ENCODE results near the gene FSTL3. TPM values are rescaled to one million over a fixed set of nuclear protein-coding genes. Genes with fewer than 3 reads are reported as not detected.

Gene FSTL3
- total RNA-seq, 1 experiment from 2014 or later, result 40.9 TPM

DNA sequence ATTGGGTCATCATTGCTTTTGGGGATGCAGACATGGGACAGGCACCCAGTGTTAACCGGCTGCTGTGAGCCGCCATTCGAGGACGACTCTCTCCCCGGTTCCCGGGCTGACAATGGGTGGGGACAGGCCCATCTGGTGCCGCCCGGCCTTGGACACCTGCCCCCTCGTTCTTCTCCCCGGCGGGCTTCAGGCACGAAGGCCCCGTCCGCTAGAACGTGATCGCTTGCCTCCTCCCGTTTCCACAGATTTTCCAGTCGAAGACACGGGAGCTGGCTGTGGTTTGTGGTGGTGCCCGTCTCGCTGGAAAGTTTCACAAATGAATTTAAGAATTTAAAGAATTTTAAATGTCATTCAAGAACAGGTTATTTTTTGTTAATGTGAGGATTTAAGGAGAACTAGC lies 34.6 kb downstream of the FSTL3 start:
- ChIA-PET POLR2A (ENCODE audit: unreplicated experiment) (interaction anchor here (0.8 kb wide), 1 partner anchor 79 kb away, joined by 6 read pairs; no protein-coding TSS in a partner anchor), CTCF (no interaction called here)

DNA sequence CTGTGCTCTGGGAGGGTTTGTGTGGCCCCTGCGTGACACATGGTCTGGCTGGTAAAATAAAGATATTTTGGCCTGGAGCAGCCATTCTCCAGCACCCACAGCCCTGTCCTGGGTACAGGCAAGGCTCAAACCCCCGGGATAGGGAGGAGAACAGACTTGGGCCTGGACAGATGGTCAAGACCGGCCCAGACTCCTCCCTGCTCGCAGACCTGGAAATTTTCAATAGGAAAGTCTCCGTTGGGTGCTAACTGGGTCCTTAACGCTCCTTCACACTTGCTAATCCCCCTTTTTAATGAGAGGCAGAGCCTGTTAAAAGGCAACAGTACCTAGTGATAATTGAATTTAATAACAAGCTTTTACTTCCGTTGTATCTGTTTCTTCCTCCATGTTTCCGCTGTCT lies 35.1 kb downstream of the FSTL3 start:
- no peak overlapping the region for H3K4me2 ChIP-seq
- H2AFZ ChIP-seq, result no peak overlapping the region
- no peak overlapping the region for H3K4me3 ChIP-seq
- ChIA-PET CTCF (no interaction called here), POLR2A (ENCODE audit: unreplicated experiment) (interaction anchor here (0.8 kb wide), 1 partner anchor 79 kb away, joined by 6 read pairs; no protein-coding TSS in a partner anchor)
- no peak overlapping the region for H3K27ac ChIP-seq
- TF ChIP-seq EZH2 (IDR thresholded peaks at IDR 0.05; ENCODE audit: low read depth), result no peak
- TF ChIP-seq, protein P1, sequence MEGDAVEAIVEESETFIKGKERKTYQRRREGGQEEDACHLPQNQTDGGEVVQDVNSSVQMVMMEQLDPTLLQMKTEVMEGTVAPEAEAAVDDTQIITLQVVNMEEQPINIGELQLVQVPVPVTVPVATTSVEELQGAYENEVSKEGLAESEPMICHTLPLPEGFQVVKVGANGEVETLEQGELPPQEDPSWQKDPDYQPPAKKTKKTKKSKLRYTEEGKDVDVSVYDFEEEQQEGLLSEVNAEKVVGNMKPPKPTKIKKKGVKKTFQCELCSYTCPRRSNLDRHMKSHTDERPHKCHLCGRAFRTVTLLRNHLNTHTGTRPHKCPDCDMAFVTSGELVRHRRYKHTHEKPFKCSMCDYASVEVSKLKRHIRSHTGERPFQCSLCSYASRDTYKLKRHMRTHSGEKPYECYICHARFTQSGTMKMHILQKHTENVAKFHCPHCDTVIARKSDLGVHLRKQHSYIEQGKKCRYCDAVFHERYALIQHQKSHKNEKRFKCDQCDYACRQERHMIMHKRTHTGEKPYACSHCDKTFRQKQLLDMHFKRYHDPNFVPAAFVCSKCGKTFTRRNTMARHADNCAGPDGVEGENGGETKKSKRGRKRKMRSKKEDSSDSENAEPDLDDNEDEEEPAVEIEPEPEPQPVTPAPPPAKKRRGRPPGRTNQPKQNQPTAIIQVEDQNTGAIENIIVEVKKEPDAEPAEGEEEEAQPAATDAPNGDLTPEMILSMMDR (conservative IDR thresholded peaks at IDR 0.05), result no peak
- intact Hi-C loops (cut with micrococcal nuclease; ENCODE audit: unreplicated experiment), result no loop called here
- no peaks in the 10 kb centered on the region for H3K79me2 ChIP-seq (ENCODE audit: low read depth)
- H3F3A ChIP-seq (ENCODE audit: insufficient read depth, low read depth), result peaks cover 23% of the 10 kb centered on the region
- H3K27me3 ChIP-seq (ENCODE audit: insufficient read depth, low read depth), result peaks cover 12% of the 10 kb centered on the region; the same call in 1 of the 2 replicates
- BruUV-seq (replicated peaks), result no TSS peak
- no peak for DNase-seq
- no peaks in the 10 kb centered on the region for H4K20me1 ChIP-seq (ENCODE audit: insufficient read depth)
- H3K4me1 ChIP-seq (replicated peaks; ENCODE audit: insufficient read depth), result no peaks in the 10 kb centered on the region
- H3K9me2 ChIP-seq (ENCODE audit: insufficient read depth), result no peaks in the 10 kb centered on the region
- H3K36me3 ChIP-seq (ENCODE audit: low read depth), result no peaks in the 10 kb centered on the region
- H3K9me3 ChIP-seq (ENCODE audit: insufficient read depth, low read depth), result no peaks in the 10 kb centered on the region

More for the DNA sequence above, 34.6 kb downstream of the FSTL3 start:
- no TSS peak for BruUV-seq (replicated peaks)
- H3K9me3 ChIP-seq (ENCODE audit: insufficient read depth, low read depth), result no peaks in the 10 kb centered on the region
- no peaks in the 10 kb centered on the region for H3K79me2 ChIP-seq (ENCODE audit: low read depth)
- DNase-seq, result no peak
- no peak overlapping the region for H3K27ac ChIP-seq
- no peaks in the 10 kb centered on the region for H3K36me3 ChIP-seq (ENCODE audit: low read depth)
- H3K9me2 ChIP-seq (ENCODE audit: insufficient read depth), result no peaks in the 10 kb centered on the region
- no peak overlapping the region for H3K4me3 ChIP-seq
- no peaks in the 10 kb centered on the region for H3K4me1 ChIP-seq (replicated peaks; ENCODE audit: insufficient read depth)
- intact Hi-C loops (cut with micrococcal nuclease; ENCODE audit: unreplicated experiment), result no loop called here
- H3F3A ChIP-seq (ENCODE audit: insufficient read depth, low read depth), result peaks cover 23% of the 10 kb centered on the region
- H3K27me3 ChIP-seq (ENCODE audit: insufficient read depth, low read depth), result peaks cover 12% of the 10 kb centered on the region; the same call in 1 of the 2 replicates
- H3K4me2 ChIP-seq, result no peak overlapping the region
- TF ChIP-seq, protein P1 (conservative IDR thresholded peaks at IDR 0.05), result no peak
- no peak overlapping the region for H2AFZ ChIP-seq
- H4K20me1 ChIP-seq (ENCODE audit: insufficient read depth), result no peaks in the 10 kb centered on the region

DNA sequence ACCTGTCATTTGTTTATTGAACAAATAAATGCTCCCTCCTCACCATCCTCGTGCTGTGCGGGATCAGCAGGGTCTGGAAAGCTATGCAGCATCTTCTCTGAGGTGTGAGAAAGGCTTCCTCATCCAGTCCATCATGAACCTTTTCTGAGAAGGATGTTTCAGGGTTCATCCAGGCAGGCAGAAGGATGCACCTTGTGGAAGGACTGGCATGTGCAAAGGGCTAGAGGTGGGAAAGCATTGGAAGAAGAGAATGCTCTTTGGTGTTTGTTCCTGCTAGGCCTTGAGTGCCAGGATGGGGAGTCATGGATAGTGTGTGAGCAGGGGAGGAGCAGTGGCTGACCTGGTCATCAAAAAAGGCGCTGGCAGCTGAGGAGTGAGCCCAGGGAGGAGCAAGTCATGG lies 39.2 kb downstream of the FSTL3 start:
- Histone ChIP-seq H3K4me3 (no peak overlapping the region), H2AFZ (no peak overlapping the region), H3K4me2 (no peak overlapping the region), H3F3A (ENCODE audit: insufficient read depth, low read depth) (peaks cover 9% of the 10 kb centered on the region; the same call in 1 of the 2 replicates), H3K27me3 (ENCODE audit: insufficient read depth, low read depth) (peaks cover 12% of the 10 kb centered on the region; the same call in 1 of the 2 replicates), H4K20me1 (ENCODE audit: insufficient read depth) (no peaks in the 10 kb centered on the region), H3K79me2 (ENCODE audit: low read depth) (no peaks in the 10 kb centered on the region), H3K27ac (no peak overlapping the region), H3K4me1 (replicated peaks; ENCODE audit: insufficient read depth) (no peaks in the 10 kb centered on the region), H3K9me3 (ENCODE audit: insufficient read depth, low read depth) (no peaks in the 10 kb centered on the region), H3K36me3 (ENCODE audit: low read depth) (no peaks in the 10 kb centered on the region), H3K9me2 (ENCODE audit: insufficient read depth) (no peaks in the 10 kb centered on the region)
- ChIA-PET CTCF (no interaction called here), POLR2A (ENCODE audit: unreplicated experiment) (no interaction called here)
- intact Hi-C loops (cut with micrococcal nuclease; ENCODE audit: unreplicated experiment), result no loop called here
- TF ChIP-seq, protein P1 (conservative IDR thresholded peaks at IDR 0.05), result no peak
- no peak for TF ChIP-seq EZH2 (IDR thresholded peaks at IDR 0.05; ENCODE audit: low read depth)
- no TSS peak for BruUV-seq (replicated peaks)
- DNase-seq, result no peak

All from PC-9 (cell line).